ENCODE results near the gene GRB10. TPM values are rescaled to one million over a fixed set of nuclear protein-coding genes. Genes with fewer than 3 reads are reported as not detected.
A peak's percentile ranks its signal among the peaks of the same experiment; 100 is the strongest.

Gene GRB10
- total RNA-seq, 2 experiments from 2014 or later: 5.9 to 8.4 TPM

GRCh38 chr7:50697748-50698147 is 84.9 kb downstream of the GRB10 start:
- no peak for ATAC-seq (ENCODE audit: poor library complexity)

GRCh38 chr7:50696810-50697582 is 85.7 kb downstream of the GRB10 start:
- H3K27me3 ChIP-seq (ENCODE audit: control insufficient read depth in 1 of 2, insufficient read depth in 2 of 2, low read length in 2 of 2): no peaks in the 10 kb centered on the region
- Mint-ChIP-seq H3K4me1 (ENCODE audit: low read depth) (peaks cover 4% of the 10 kb centered on the region), H3K27ac (no peak overlapping the region), H3K9me3 (no peaks in the 10 kb centered on the region), H3K36me3 (ENCODE audit: low read depth) (no peaks in the 10 kb centered on the region), H3K27me3 (no peaks in the 10 kb centered on the region), H3K4me3 (no peak overlapping the region)
- no peaks in the 10 kb centered on the region for H3K9me3 ChIP-seq (ENCODE audit: control insufficient read depth in 1 of 2, insufficient read depth in 1 of 2, low read length in 2 of 2)
- ChIA-PET POLR2A (interaction anchor here (0.9 to 1.0 kb wide), 2 partner anchors 43 to 464 kb away, joined by 3 read pairs; no protein-coding TSS in a partner anchor), CTCF (no interaction called here)
- intact Hi-C loops (cut with DNase I, micrococcal nuclease): loop anchor here (2.0 to 5.0 kb wide), 5 partner anchors 95 to 465 kb away; no protein-coding TSS in a partner anchor
- H3K36me3 ChIP-seq (ENCODE audit: insufficient read depth, low read length): no peaks in the 10 kb centered on the region
- H3K4me3 ChIP-seq (ENCODE audit: low read length): no peak overlapping the region
- peak; percentile 46 for ATAC-seq (ENCODE audit: poor library complexity)
- peak in 6 of 14 experiments; percentile 5 to 51 (median 20) for DNase-seq
- peak; percentile 62 for TF ChIP-seq CTCF (IDR thresholded peaks at IDR 0.05)
- H3K4me1 ChIP-seq (ENCODE audit: insufficient read depth, low read length): no peaks in the 10 kb centered on the region
- H3K27ac ChIP-seq (ENCODE audit: low read depth in 1 of 2, low read length in 2 of 2): no peak overlapping the region

More at GRCh38 chr7:50697748-50698147, 84.9 kb downstream of the GRB10 start:
- H3K27me3 Mint-ChIP-seq: no peaks in the 10 kb centered on the region
- Histone ChIP-seq H3K4me1 (ENCODE audit: insufficient read depth, low read length) (no peaks in the 10 kb centered on the region), H3K36me3 (ENCODE audit: insufficient read depth, low read length) (no peaks in the 10 kb centered on the region), H3K4me3 (ENCODE audit: low read length) (no peak overlapping the region), H3K27ac (ENCODE audit: low read depth in 1 of 2, low read length in 2 of 2) (no peak overlapping the region), H3K27me3 (ENCODE audit: control insufficient read depth in 1 of 2, insufficient read depth in 2 of 2, low read length in 2 of 2) (no peaks in the 10 kb centered on the region), H3K9me3 (ENCODE audit: control insufficient read depth in 1 of 2, insufficient read depth in 1 of 2, low read length in 2 of 2) (no peaks in the 10 kb centered on the region)
- CTCF ChIA-PET: no interaction called here
- no peak for DNase-seq
- no peak for TF ChIP-seq CTCF (IDR thresholded peaks at IDR 0.05)
- POLR2A ChIA-PET: interaction anchor here (0.9 to 1.0 kb wide), 2 partner anchors 42 to 463 kb away, joined by 3 read pairs; no protein-coding TSS in a partner anchor
- no peaks in the 10 kb centered on the region for H3K9me3 Mint-ChIP-seq
- no peak overlapping the region for H3K27ac Mint-ChIP-seq
- H3K4me1 Mint-ChIP-seq (ENCODE audit: low read depth): peaks cover 4% of the 10 kb centered on the region
- H3K4me3 Mint-ChIP-seq: no peak overlapping the region
- H3K36me3 Mint-ChIP-seq (ENCODE audit: low read depth): no peaks in the 10 kb centered on the region
- intact Hi-C loops (cut with DNase I, micrococcal nuclease): loop anchor here (2.0 to 5.0 kb wide), 5 partner anchors 95 to 465 kb away; no protein-coding TSS in a partner anchor

- CTCF ChIA-PET: no interaction called here
Measured at GRCh38 chr7:50695026-50695425, 87.7 kb downstream of the GRB10 start.

More at GRCh38 chr7:50695026-50695425, 87.7 kb downstream of the GRB10 start:
- no peaks in the 10 kb centered on the region for H3K9me3 ChIP-seq (ENCODE audit: control insufficient read depth in 1 of 2, insufficient read depth in 1 of 2, low read length in 2 of 2)
- Mint-ChIP-seq H3K27ac (no peak overlapping the region), H3K27me3 (no peaks in the 10 kb centered on the region), H3K36me3 (ENCODE audit: low read depth) (no peaks in the 10 kb centered on the region), H3K4me3 (no peak overlapping the region), H3K9me3 (no peaks in the 10 kb centered on the region), H3K4me1 (ENCODE audit: low read depth) (peaks cover 4% of the 10 kb centered on the region)
- H3K36me3 ChIP-seq (ENCODE audit: insufficient read depth, low read length): no peaks in the 10 kb centered on the region
- no peaks in the 10 kb centered on the region for H3K27me3 ChIP-seq (ENCODE audit: control insufficient read depth in 1 of 2, insufficient read depth in 2 of 2, low read length in 2 of 2)
- no peaks in the 10 kb centered on the region for H3K4me1 ChIP-seq (ENCODE audit: insufficient read depth, low read length)
- H3K4me3 ChIP-seq (ENCODE audit: low read length): no peak overlapping the region
- DNase-seq (no peak), ATAC-seq (ENCODE audit: poor library complexity) (no peak)
- no peak overlapping the region for H3K27ac ChIP-seq (ENCODE audit: low read depth in 1 of 2, low read length in 2 of 2)
- no peak for TF ChIP-seq CTCF (IDR thresholded peaks at IDR 0.05)
- intact Hi-C loops (cut with DNase I, micrococcal nuclease): loop anchor here (5.0 kb wide), 3 partner anchors 97 to 467 kb away; no protein-coding TSS in a partner anchor
- POLR2A ChIA-PET: no interaction called here
